Measurements from ENCODE around the gene GPRC6A.

- TF ChIP-seq CTCF (conservative IDR thresholded peaks at IDR 0.05; ENCODE audit: low read depth, low read length) (no peak), EZH2 (IDR thresholded peaks at IDR 0.05; ENCODE audit: borderline replicate concordance, low read depth, low read length, poor library complexity, severe bottlenecking) (no peak)
Observed at GRCh38 chr6:116877743-116878142, 48.9 kb upstream of the GPRC6A start.

Measured in A673 (cell line).